Measurements from ENCODE around the gene DCP1B. TPM values are rescaled to one million over a fixed set of nuclear protein-coding genes. Genes with fewer than 3 reads are reported as not detected.

DCP1B gene
- polyA plus RNA-seq, 1 donor from 2014 or later = 12.5 TPM

DNA sequence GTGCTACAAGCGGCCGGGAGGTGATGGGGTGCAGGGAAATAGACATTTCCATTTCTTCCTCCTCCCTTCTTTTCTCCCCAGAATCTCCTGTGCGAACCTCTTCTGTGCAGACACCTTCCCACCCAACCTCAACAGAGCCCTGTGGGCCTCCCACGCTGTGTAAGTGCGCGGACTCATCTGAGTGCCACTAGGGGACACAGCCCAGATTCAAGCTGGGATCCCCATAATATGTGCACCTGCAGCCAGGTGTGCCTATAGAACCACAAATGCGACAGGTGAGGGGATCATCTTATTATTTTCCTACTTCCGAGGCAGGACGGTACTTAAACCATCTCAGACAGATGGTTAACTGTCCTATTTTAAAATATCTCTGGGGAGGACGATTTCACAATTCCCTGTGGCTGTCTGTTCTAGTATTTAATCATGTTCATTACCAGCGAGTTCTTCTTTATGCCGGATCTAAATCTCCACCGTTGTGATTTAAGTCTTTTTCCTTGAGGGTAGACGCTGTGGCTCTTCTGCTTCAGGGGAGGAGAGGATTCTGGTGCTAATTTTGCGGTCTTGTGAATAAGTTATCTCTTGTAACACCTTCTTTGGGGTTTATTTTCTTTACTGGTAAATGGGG is 31.3 kb upstream of the DCP1B start:
- Histone ChIP-seq H3K9me3 (ENCODE audit: low read length) (no peaks in the 10 kb centered on the region), H3K4me2 (ENCODE audit: low read length) (peak overlapping the region; percentile 30), H4K20me1 (ENCODE audit: insufficient read depth) (no peaks in the 10 kb centered on the region), H3K36me3 (ENCODE audit: insufficient read depth, low read length) (no peaks in the 10 kb centered on the region), H3K4me3 (ENCODE audit: low read length) (peak overlapping the region; percentile 54), H3K9me2 (ENCODE audit: insufficient read depth, low read length) (no peaks in the 10 kb centered on the region), H3K9ac (ENCODE audit: low read length) (no peak overlapping the region), H2AFZ (ENCODE audit: low read depth, low read length) (no peak overlapping the region), H3K79me2 (replicated peaks; ENCODE audit: insufficient read depth, low read length) (no peaks in the 10 kb centered on the region), H3F3A (ENCODE audit: insufficient read depth, low read length, poor library complexity, severe bottlenecking) (no peaks in the 10 kb centered on the region), H3K27me3 (ENCODE audit: insufficient read depth, low read depth, low read length) (no peaks in the 10 kb centered on the region), H3K27ac (ENCODE audit: low read length) (no peak overlapping the region)
- TF ChIP-seq EZH2 (IDR thresholded peaks at IDR 0.05; ENCODE audit: borderline replicate concordance, insufficient read depth, low read length, poor library complexity, severe bottlenecking) (no peak), POLR2AphosphoS5 (IDR thresholded peaks at IDR 0.05) (no peak), TAF1 (IDR thresholded peaks at IDR 0.05; ENCODE audit: low read depth) (no peak), SMC3 (conservative IDR thresholded peaks at IDR 0.05; ENCODE audit: poor library complexity) (no peak), RAD21 (conservative IDR thresholded peaks at IDR 0.05) (no peak), EP300 (conservative IDR thresholded peaks at IDR 0.05; ENCODE audit: poor library complexity, severe bottlenecking) (no peak), MXI1 (conservative IDR thresholded peaks at IDR 0.05; ENCODE audit: poor library complexity, severe bottlenecking) (no peak)
- TF ChIP-seq, protein P1, sequence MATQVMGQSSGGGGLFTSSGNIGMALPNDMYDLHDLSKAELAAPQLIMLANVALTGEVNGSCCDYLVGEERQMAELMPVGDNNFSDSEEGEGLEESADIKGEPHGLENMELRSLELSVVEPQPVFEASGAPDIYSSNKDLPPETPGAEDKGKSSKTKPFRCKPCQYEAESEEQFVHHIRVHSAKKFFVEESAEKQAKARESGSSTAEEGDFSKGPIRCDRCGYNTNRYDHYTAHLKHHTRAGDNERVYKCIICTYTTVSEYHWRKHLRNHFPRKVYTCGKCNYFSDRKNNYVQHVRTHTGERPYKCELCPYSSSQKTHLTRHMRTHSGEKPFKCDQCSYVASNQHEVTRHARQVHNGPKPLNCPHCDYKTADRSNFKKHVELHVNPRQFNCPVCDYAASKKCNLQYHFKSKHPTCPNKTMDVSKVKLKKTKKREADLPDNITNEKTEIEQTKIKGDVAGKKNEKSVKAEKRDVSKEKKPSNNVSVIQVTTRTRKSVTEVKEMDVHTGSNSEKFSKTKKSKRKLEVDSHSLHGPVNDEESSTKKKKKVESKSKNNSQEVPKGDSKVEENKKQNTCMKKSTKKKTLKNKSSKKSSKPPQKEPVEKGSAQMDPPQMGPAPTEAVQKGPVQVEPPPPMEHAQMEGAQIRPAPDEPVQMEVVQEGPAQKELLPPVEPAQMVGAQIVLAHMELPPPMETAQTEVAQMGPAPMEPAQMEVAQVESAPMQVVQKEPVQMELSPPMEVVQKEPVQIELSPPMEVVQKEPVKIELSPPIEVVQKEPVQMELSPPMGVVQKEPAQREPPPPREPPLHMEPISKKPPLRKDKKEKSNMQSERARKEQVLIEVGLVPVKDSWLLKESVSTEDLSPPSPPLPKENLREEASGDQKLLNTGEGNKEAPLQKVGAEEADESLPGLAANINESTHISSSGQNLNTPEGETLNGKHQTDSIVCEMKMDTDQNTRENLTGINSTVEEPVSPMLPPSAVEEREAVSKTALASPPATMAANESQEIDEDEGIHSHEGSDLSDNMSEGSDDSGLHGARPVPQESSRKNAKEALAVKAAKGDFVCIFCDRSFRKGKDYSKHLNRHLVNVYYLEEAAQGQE (IDR thresholded peaks at IDR 0.05; ENCODE audit: borderline replicate concordance) = no peak
- TF ChIP-seq, protein P2, sequence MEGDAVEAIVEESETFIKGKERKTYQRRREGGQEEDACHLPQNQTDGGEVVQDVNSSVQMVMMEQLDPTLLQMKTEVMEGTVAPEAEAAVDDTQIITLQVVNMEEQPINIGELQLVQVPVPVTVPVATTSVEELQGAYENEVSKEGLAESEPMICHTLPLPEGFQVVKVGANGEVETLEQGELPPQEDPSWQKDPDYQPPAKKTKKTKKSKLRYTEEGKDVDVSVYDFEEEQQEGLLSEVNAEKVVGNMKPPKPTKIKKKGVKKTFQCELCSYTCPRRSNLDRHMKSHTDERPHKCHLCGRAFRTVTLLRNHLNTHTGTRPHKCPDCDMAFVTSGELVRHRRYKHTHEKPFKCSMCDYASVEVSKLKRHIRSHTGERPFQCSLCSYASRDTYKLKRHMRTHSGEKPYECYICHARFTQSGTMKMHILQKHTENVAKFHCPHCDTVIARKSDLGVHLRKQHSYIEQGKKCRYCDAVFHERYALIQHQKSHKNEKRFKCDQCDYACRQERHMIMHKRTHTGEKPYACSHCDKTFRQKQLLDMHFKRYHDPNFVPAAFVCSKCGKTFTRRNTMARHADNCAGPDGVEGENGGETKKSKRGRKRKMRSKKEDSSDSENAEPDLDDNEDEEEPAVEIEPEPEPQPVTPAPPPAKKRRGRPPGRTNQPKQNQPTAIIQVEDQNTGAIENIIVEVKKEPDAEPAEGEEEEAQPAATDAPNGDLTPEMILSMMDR (IDR thresholded peaks at IDR 0.05; ENCODE audit: poor library complexity, severe bottlenecking) = no peak

DNA sequence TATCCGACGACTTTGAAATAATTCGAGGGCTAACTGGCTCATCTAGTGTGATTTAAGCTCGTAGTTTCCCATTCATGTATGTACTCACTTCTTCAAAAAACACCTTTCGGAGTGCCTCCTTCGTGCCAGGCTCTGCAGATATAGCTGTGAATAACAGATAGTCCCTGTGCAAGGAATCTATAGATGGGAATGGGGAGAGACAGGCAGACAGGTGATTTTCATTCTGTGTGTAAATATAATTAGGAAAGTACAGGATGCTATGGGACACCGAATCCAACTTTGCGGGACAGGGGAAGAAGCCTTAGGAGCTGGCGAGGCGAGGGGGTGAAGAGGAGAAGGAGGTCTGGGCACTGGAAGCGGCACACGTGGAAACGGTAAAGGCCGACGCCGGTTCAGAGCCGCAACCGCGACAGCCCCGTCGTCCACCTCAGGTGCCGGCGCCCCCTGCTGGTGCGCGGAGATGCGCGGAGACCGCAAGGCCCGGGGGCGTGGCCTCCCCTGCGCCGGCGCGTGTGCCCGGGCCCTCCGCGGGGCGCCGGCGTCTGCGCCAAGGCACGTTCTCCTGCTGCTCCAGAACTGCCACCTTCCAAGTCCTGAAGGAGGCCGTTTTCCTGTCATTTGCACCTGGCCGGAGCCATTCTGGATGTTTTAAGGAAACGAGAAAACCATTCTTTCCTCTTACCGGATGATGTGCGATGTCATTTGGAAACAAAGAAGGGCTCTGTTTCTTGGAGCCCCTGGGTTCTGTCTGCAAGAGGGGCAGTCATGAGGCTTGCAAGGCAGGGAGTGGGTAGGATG is 30.6 kb upstream of the DCP1B start:
- Histone ChIP-seq H4K20me1 (ENCODE audit: insufficient read depth) (no peaks in the 10 kb centered on the region), H3F3A (ENCODE audit: insufficient read depth, low read length, poor library complexity, severe bottlenecking) (no peaks in the 10 kb centered on the region), H2AFZ (ENCODE audit: low read depth, low read length) (no peak overlapping the region), H3K79me2 (replicated peaks; ENCODE audit: insufficient read depth, low read length) (no peaks in the 10 kb centered on the region), H3K36me3 (ENCODE audit: insufficient read depth, low read length) (no peaks in the 10 kb centered on the region), H3K4me2 (ENCODE audit: low read length) (peak overlapping the region; percentile 30), H3K9me2 (ENCODE audit: insufficient read depth, low read length) (no peaks in the 10 kb centered on the region), H3K9ac (ENCODE audit: low read length) (no peak overlapping the region), H3K27ac (ENCODE audit: low read length) (no peak overlapping the region), H3K27me3 (ENCODE audit: insufficient read depth, low read depth, low read length) (no peaks in the 10 kb centered on the region), H3K4me3 (ENCODE audit: low read length) (peak overlapping the region; percentile 54), H3K9me3 (ENCODE audit: low read length) (no peaks in the 10 kb centered on the region)
- TF ChIP-seq EP300 (conservative IDR thresholded peaks at IDR 0.05; ENCODE audit: poor library complexity, severe bottlenecking) = peak; percentile 18
- peak; percentile 73 for TF ChIP-seq SMC3 (conservative IDR thresholded peaks at IDR 0.05; ENCODE audit: poor library complexity)
- no peak for TF ChIP-seq TAF1 (IDR thresholded peaks at IDR 0.05; ENCODE audit: low read depth)
- TF ChIP-seq MXI1 (conservative IDR thresholded peaks at IDR 0.05; ENCODE audit: poor library complexity, severe bottlenecking) = no peak
- TF ChIP-seq, protein P1 (IDR thresholded peaks at IDR 0.05; ENCODE audit: borderline replicate concordance) = no peak
- TF ChIP-seq, protein P2 (IDR thresholded peaks at IDR 0.05; ENCODE audit: poor library complexity, severe bottlenecking) = peak; percentile 86
- TF ChIP-seq EZH2 (IDR thresholded peaks at IDR 0.05; ENCODE audit: borderline replicate concordance, insufficient read depth, low read length, poor library complexity, severe bottlenecking) = no peak
- peak; percentile 24 for TF ChIP-seq POLR2AphosphoS5 (IDR thresholded peaks at IDR 0.05)
- peak; percentile 71 for TF ChIP-seq RAD21 (conservative IDR thresholded peaks at IDR 0.05)

Data from neural cell (in vitro differentiated cells).